ENCODE results near the gene SLC35E2B.
"Not testable (repeated sequence)": the region's sequence is repeated elsewhere in the genome, so short reads cannot be mapped to it uniquely, and the experiment has no call there.

GRCh38 chr1:1727131-1727651, 34.6 kb upstream of the SLC35E2B start:
- not testable (repeated sequence) for TF ChIP-seq CTCF (IDR thresholded peaks at IDR 0.05; ENCODE audit: low read depth, low read length); EZH2phosphoT487 (IDR thresholded peaks at IDR 0.05; ENCODE audit: low read depth)

All from OCI-LY3 (cell line).